Kidney tubule cell (primary cell): Measurements from ENCODE around the gene BEAN1.

Experiments used
- DNase-seq: peaks from one replicate; pipeline ENCODE4 v3.0.0-alpha.2; 2018; ENCODE audit warnings: low spot score

The BEAN1 gene

DNA sequence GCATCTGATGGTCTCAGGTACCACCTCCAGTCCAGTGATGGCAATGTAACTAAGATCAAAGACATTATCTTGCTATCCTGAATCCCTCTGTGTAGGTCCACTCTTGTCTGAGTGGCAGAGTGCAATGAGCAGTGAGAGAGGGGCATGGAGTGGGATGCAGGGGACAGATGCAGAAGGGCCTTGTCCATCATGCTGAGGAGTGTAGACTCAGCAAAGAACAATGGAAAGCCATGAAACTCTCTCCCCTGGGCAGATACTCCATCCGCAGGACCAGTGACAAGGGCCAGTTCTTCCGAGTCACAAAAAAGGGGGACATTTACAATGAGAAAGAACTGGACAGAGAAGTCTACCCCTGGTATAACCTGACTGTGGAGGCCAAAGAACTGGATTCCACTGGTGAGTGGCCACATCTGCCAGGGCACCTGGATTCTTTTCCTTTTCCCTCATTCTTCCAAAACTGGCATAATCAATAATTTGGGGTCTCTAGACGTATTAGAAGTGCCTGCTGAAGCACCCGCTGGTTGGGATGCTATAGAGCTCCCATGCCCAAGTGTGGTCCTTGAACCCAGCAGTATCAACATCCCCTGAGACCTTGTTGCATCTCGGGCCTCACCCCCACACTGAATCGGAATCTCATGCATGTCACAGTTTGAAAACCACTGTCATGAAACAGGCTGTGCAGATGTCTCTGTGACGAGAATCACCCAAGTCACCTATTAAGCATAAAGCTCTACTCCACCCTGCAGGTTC is 31.1 kb upstream of the BEAN1 start:
- DNase-seq, result no peak

- DNase-seq, result no peak
These were observed 29.2 kb upstream of the BEAN1 start for GRCh38 chr16:66397736-66398433.

DNA sequence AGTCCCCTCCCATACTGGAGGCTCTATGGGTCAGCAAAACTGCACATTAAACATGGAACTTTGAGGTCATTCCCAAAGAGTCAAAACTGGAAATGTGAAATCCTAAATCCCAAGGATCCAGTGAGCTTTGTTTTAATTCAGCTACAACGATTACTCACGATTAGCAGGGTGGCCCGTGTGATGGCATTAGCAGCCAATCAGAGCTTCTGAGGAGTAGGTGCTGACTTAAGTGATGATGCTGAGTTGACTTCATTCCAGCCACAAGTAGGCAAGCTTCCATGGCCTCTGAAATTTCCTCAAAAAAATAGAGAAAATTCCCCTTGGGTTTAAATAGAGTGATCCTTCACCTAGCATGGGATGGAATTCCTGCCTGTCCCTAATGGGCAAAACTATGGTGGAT is 28.1 kb upstream of the BEAN1 start:
- DNase-seq, result no peak

DNA sequence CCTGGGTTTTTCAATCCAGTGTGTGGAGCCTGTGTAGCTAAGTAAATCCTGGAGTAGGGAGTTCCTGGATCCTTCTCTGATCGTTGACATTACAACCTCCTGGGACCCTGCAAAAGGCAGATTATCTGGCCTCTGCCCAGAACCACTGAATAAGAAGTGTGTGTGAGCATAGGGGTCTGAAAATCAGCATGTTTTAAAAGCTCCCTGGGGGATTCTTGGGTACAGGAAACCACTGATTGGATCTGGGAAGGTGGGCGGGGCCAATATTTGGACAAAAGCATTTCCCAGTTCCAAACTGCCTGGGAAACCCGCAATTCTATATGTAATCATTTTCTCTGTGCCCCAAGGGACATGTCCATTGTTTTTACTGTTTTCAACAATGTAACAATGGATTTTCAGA is 27.2 kb upstream of the BEAN1 start:
- DNase-seq, result no peak

DNA sequence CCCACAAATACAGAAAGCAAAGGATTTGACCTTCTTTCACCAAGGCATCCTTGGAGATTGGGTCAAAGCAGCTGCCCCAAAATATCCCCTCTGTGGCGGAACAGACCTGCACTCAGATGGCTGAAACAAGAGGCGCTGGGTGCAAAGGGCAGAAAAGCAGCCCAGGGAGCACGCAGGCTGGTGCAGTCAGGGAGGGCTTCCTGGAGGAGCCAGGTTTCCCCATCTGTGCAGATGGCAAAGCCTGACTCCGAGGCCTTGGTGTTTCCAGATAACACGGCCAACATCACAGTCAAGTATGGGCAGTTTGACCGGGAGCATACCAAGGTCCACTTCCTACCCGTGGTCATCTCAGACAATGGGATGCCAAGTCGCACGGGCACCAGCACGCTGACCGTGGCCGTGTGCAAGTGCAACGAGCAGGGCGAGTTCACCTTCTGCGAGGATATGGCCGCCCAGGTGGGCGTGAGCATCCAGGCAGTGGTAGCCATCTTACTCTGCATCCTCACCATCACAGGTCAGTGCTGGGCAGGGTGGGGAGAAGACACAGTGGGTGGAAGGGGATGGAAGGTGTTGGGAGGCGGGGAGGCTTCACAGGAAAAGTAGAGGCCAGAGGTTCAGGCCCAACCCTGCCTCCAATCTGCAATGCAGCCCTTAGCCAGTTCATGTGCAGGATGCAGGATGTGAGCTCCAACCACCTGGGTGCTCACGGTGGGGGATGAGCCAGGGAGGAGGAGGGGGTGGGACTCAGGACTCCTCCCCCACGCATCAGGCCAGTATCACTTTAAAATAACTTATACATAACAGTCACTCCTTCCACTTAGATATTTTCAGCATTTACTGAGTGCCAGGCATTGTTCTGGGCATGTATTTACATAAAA is 26.4 kb upstream of the BEAN1 start:
- no peak for DNase-seq

- DNase-seq, result no peak
These were observed 25.5 kb upstream of the BEAN1 start for GRCh38 chr16:66401610-66402009.

GRCh38 chr16:66402166-66402565 is 24.9 kb upstream of the BEAN1 start:
- DNase-seq, result no peak

DNA sequence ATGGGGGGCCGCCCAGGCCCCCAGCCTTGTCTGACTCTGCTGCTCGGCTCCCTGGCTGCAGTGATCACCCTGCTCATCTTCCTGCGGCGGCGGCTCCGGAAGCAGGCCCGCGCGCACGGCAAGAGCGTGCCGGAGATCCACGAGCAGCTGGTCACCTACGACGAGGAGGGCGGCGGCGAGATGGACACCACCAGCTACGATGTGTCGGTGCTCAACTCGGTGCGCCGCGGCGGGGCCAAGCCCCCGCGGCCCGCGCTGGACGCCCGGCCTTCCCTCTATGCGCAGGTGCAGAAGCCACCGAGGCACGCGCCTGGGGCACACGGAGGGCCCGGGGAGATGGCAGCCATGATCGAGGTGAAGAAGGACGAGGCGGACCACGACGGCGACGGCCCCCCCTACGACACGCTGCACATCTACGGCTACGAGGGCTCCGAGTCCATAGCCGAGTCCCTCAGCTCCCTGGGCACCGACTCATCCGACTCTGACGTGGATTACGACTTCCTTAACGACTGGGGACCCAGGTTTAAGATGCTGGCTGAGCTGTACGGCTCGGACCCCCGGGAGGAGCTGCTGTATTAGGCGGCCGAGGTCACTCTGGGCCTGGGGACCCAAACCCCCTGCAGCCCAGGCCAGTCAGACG is 24.4 kb upstream of the BEAN1 start:
- DNase-seq, result no peak

GRCh38 chr16:66403531-66404145 is 23.5 kb upstream of the BEAN1 start:
- DNase-seq, result no peak

DNA sequence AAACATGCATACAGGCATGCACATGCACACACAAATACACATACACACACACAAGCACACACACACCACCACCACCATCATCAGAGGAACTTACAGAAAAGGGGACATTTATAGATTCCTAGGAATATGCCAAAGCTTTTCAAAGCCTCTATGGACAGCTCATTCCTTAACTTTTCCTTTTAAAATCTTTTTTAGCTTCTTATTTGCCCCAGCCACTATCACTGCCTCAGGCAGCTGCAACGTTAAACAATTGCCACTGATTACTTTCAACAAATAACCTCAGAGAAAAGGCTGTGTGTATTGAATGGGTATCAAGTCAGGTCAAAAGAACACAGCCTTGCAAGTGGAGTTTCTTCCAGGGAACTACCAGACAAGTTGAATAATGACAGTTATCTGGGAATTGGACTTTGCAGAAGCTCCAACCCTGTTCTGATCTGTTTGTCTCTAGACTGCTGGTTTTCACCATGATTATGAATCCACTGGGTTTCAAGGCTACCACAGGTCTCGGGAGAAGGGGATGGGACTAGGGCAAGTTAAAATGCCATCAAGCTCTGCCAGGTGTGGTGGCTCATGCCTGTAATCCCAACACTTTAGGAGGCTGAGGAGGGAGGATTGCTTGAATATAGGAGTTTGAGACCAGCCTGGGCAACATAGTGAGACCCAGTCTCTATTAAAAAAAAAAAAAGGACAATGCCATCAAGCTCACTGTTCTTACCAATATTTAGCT is 21.9 kb upstream of the BEAN1 start:
- no peak for DNase-seq

DNA sequence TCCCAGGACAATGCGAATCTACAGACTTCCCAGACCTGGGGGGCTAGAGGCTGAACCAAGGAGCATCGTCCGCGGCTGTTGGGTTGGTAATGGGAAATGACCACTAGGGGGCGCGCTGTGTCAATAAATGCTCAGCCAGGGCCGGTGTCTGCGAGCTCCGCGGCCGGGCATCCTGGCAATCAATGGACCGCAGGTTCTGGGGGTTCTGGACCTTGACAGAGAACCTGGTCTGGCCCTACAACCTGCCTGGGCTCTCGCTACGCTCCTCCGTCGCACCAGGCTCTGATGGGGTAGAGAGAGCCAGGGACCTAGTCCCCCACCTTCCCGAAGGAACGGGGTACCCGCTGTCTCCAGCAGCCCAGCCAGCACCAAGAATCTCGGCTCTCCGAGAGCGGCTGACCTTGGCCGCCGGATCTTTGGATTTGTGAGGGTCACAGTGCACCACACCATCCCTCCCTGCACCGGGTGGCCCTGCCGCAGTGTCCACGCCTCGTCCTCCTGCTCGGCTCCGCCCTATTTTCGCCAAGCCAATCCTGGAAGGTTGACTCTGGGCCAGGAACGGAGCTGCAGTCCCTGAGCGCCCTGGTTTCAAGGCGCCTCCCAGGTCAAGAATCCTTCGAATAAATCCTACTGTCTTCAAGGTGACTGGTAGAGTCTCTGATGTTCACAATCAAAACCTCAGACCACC is 20.4 kb upstream of the BEAN1 start:
- peak; percentile 85 for DNase-seq

- peak; percentile 95 for DNase-seq
These were observed 18.7 kb upstream of the BEAN1 start for GRCh38 chr16:66408163-66409048.

GRCh38 chr16:66409156-66409555 is 17.9 kb upstream of the BEAN1 start:
- peak; percentile 67 for DNase-seq

GRCh38 chr16:66412182-66412581 is 14.9 kb upstream of the BEAN1 start:
- no peak for DNase-seq

- peak; percentile 20 for DNase-seq
These were observed 12.2 kb upstream of the BEAN1 start for GRCh38 chr16:66414891-66415290.

- peak; percentile 69 for DNase-seq
These were observed 11.0 kb upstream of the BEAN1 start for GRCh38 chr16:66416136-66416535.

DNA sequence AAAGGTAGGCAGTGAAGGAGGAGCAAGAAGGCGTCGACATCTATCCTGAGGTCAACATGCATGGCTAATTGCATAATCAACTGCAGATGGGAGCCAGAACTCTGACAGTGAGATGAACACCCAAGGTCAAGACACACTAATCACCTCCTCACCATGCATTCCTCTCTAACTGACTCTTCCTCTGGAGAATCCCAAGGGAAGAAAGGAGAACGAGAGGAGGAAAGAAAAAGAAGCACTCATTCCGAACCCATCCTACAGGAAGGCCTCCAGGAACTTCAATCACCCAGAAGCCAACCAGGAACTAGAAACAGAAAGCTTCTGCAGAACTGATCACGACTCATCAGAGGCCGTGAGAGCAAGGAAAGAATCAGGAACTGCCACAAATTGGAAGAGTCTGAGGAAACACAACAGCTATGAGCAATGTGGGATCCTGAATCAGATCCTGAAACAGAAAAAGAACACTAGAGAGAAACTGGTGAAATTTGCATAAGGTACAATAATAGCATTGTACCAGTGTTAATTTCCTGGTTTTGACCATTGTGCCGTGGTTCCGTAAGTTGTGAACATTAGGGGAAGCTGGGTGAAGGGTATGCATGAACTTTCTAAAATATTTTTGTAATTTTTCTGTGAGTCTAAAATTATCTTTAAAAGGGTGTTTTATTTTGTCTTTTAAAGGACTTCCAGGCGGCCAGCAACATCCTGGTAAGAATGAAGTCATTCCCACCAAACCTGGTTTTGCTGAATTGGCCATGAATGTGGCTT is 10.0 kb upstream of the BEAN1 start:
- DNase-seq, result peak; percentile 91

DNA sequence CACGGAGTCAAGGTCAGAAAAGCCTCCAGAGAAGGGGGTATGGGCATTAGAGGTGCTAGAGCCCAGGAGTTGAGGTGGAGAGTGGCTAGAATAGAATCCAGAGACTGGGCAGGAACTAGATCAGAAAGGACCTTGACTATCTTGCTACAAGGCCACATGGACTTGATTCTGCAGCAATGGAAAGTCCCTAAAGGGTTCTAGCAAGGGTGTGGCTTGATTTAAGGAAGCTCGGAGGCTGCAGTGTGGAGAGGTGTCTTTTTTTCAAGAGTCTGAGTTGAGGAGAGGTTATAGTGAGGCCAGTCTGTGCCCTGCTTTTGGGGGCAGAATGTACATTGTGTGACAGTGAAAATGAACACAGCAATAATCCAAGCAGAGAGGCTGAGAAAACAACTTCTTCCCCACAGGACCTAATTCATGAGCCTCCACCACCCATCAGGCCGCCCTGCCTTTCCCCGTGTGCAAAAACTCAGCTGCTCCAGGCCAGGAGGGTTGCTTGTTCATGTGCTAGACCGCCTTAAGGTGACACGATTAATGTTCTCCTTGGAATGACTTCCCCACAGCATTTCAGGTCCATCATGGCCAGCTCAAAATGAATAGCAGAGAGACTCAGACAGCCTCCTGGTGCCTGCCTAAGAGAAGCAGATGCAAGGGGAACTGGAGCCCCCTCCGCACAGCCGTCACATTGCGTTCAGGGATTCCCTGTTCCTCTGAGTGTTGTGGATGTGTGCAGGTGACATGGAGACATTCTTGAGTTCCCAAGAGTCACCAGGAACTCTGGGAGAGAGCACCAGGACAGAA is 8.7 kb upstream of the BEAN1 start:
- DNase-seq, result no peak
